Daoy (cell line): Measurements from ENCODE around the gene RNF169. TPM values are rescaled to one million over a fixed set of nuclear protein-coding genes. Genes with fewer than 3 reads are reported as not detected.
A peak's percentile ranks its signal among the peaks of the same experiment; 100 is the strongest.
"Not testable (repeated sequence)": the region's sequence is repeated elsewhere in the genome, so short reads cannot be mapped to it uniquely, and the experiment has no call there.

Source experiments
- DNase-seq: peaks from one replicate; pipeline ENCODE4 v3.0.0-alpha.2; 2015; ENCODE audit warnings: low read depth
- total RNA-seq: library from RNA; depleted of rRNA; stranded (reverse); fragments of >200 nt; shearing (Covaris generic); gene quantifications from 2 replicates; pipeline ENCODE4 v1.2.3, GENCODE V29; 2014

RNF169 gene
- total RNA-seq, 1 experiment from 2014 or later: 5.8 TPM

GRCh38 chr11:74768172-74768651, 19.6 kb downstream of the RNF169 start:
- DNase-seq: not testable (repeated sequence)

- no peak for DNase-seq
Measured at GRCh38 chr11:74769055-74769707, 20.5 kb downstream of the RNF169 start.

- DNase-seq: no peak
Measured at GRCh38 chr11:74770456-74770855, 21.8 kb downstream of the RNF169 start.

- DNase-seq: no peak
Measured at GRCh38 chr11:74771139-74771538, 22.5 kb downstream of the RNF169 start.

- DNase-seq: no peak
Measured at GRCh38 chr11:74773476-74773875, 24.8 kb downstream of the RNF169 start.

- no peak for DNase-seq
Measured at GRCh38 chr11:74775762-74776161, 27.1 kb downstream of the RNF169 start.

- no peak for DNase-seq
Measured at GRCh38 chr11:74776546-74776945, 27.9 kb downstream of the RNF169 start.

- DNase-seq: no peak
Measured at GRCh38 chr11:74777038-74777437, 28.4 kb downstream of the RNF169 start.

- DNase-seq: no peak
Measured at GRCh38 chr11:74777877-74778276, 29.2 kb downstream of the RNF169 start.

- no peak for DNase-seq
Measured at GRCh38 chr11:74778581-74778980, 29.9 kb downstream of the RNF169 start.

- DNase-seq: no peak
Measured at GRCh38 chr11:74780248-74781005, 31.8 kb downstream of the RNF169 start.

GRCh38 chr11:74783241-74783871, 34.7 kb downstream of the RNF169 start:
- peak; percentile 32 for DNase-seq

GRCh38 chr11:74784234-74784633, 35.6 kb downstream of the RNF169 start:
- DNase-seq: no peak

GRCh38 chr11:74784726-74785125, 36.1 kb downstream of the RNF169 start:
- no peak for DNase-seq

GRCh38 chr11:74786574-74786973, 37.9 kb downstream of the RNF169 start:
- no peak for DNase-seq

- no peak for DNase-seq
Measured at GRCh38 chr11:74791333-74792100, 42.9 kb downstream of the RNF169 start.

- DNase-seq: no peak
Measured at GRCh38 chr11:74806267-74806666, 57.6 kb downstream of the RNF169 start.

GRCh38 chr11:74809801-74810200, 61.2 kb downstream of the RNF169 start:
- no peak for DNase-seq

GRCh38 chr11:74815966-74816365, 67.3 kb downstream of the RNF169 start:
- DNase-seq: no peak

GRCh38 chr11:74816664-74817063, 68.0 kb downstream of the RNF169 start:
- DNase-seq: no peak

GRCh38 chr11:74818283-74818946, 69.8 kb downstream of the RNF169 start:
- DNase-seq: no peak
